Activated CD8-positive, alpha-beta T cell treated with anti-CD3 and anti-CD28 coated beads, Interleukin-2, amount 10 ng/mL, durations not matched to agents 7 days and 5 days (primary cell): ENCODE results near the gene LGALS4. TPM values are rescaled to one million over a fixed set of nuclear protein-coding genes. Genes with fewer than 3 reads are reported as not detected.

Experiments used
- ATAC-seq: fragments of 150-1000 bp; cut with Tn5 transposase; one replicate; pipeline ENCODE4 v1.10.0; 2021; ENCODE audit warnings: moderate library complexity
- CTCF ChIA-PET: fragments of 350-600 bp; sonication (Branson Sonifier 250); formaldehyde crosslinking; loops from one replicate; lab custom pipeline; 2021; ENCODE audit warnings: antibody characterized with exemption; lab: Charles Lee
- POLR2A ChIA-PET: fragments of 350-600 bp; sonication (Branson Sonifier 250); formaldehyde crosslinking; loops from one replicate; lab custom pipeline; 2021; ENCODE audit warnings: antibody characterized with exemption; lab: Charles Lee
- DNase-seq: peaks from one replicate; pipeline ENCODE4 v3.0.0-alpha.2; 2020
- H3K27ac Mint-ChIP-seq: one replicate; pipeline ENCODE4 v1.8.0; 2021; ENCODE audit warnings: mild to moderate bottlenecking, mixed read lengths
- H3K27me3 Mint-ChIP-seq: one replicate; pipeline ENCODE4 v1.8.0; 2021; ENCODE audit warnings: low read depth, mixed read lengths
- H3K36me3 Mint-ChIP-seq: one replicate; pipeline ENCODE4 v1.8.0; 2021; ENCODE audit warnings: low read depth, mixed read lengths
- H3K4me1 Mint-ChIP-seq: one replicate; pipeline ENCODE4 v1.8.0; 2021; ENCODE audit warnings: low read depth, mixed read lengths
- H3K4me3 Mint-ChIP-seq: one replicate; pipeline ENCODE4 v1.8.0; 2021; ENCODE audit warnings: mild to moderate bottlenecking, mixed read lengths
- H3K9me3 Mint-ChIP-seq: one replicate; pipeline ENCODE4 v1.8.0; 2022; ENCODE audit warnings: mixed read lengths; ENCODE audit not compliant: insufficient read depth
- total RNA-seq, 2 experiments: library from RNA; stranded (reverse); gene quantifications; one replicate each; pipeline ENCODE4 v1.2.3, GENCODE V29; 2021

The LGALS4 gene
- total RNA-seq, 2 experiments from 2014 or later = 1.6 to 1.8 TPM

DNA sequence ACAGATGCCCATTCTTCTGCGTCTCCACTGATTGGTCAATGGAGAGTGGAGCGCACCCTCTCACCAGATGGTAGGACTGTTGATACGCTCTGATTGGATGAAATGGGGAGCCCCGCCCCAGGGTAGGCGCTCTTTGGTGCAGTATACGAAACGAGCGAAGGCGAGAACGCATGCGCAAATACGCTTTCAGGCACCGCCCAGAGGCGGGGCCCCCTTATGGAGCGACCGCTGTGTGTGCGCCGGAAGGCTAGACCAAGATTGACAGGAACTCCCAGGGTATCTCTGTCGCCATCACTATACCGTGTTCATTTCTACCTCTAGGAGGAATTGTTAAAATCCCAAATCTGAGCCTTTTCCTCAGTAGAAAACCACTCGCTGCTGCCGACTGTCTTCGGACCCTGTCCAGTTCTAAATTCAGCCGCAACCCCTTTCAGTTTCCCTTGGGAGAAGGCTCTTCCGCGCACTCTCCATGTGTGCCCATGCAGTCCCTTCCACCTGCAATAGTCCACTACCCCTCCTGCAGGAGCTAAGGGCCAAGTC lies 37.8 kb upstream of the LGALS4 start:
- H3K27me3 Mint-ChIP-seq = no peaks in the 10 kb centered on the region
- peaks cover 52% of the 10 kb centered on the region for H3K4me1 Mint-ChIP-seq
- H3K9me3 Mint-ChIP-seq = no peaks in the 10 kb centered on the region
- ATAC-seq = peak; percentile 83
- ChIA-PET CTCF (interaction anchor here (0.7 to 2.9 kb wide), 7 partner anchors 13 to 81 kb away, joined by 3 to 17 read pairs (median 4); partner anchors contain the start of genes ECH1, MRPS12 and SARS2), POLR2A (interaction anchor here (1.0 to 3.0 kb wide), 7 partner anchors 8 to 28 kb away, joined by 3 to 25 read pairs (median 7); partner anchors contain the start of genes ECH1 and RINL)
- H3K4me3 Mint-ChIP-seq = peak overlapping the region; percentile 95
- peak; percentile 100 for DNase-seq
- H3K36me3 Mint-ChIP-seq = peaks cover 38% of the 10 kb centered on the region
- peak overlapping the region; percentile 100 for H3K27ac Mint-ChIP-seq

DNA sequence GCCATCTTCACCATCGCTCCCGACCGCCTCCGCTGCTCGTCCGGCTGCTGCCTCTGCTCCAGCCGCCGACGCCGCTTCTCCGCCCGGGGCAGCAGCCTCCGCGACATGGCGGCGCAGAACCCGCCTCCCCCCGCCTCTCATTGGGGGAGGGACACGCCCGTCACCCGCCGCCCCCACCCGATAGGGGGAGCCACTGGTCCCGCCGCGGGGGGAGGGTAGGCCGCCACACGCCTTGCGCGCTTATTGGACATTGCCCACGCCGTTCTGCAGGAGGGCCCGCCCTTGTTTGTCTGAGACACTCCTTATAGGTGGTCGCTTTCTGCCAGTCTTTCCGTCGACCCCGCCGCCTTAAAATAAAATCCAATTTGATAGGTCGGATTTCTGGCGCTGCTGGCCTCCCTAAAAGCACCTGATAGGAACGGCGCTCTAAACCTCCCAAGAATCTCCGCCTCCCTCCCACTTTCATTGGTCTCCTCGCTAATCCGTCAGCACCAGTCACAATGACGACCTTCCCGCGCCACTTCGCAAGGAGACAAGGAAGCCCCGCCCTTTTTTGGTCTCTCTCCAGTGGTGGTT lies 37.2 kb upstream of the LGALS4 start, which contains the start of gene HNRNPL:
Gene HNRNPL, minus strand, starts transcription at position 127 of the 576 bp plus-strand sequence. Its CDS starts 20 bp downstream, at position 107.
- POLR2A ChIA-PET = interaction anchor here (0.8 to 4.2 kb wide), 12 partner anchors 8 to 447 kb away, joined by 3 to 27 read pairs (median 6); partner anchors contain the start of genes ECH1, FAM98C, NFKBIB and RINL
- ATAC-seq = peak; percentile 73
- H3K27me3 Mint-ChIP-seq = no peaks in the 10 kb centered on the region
- peaks cover 52% of the 10 kb centered on the region for H3K4me1 Mint-ChIP-seq
- H3K4me3 Mint-ChIP-seq = peak within 1 kb of the TSS; percentile 95
- CTCF ChIA-PET = interaction anchor here (0.6 to 2.6 kb wide), 8 partner anchors 11 to 80 kb away, joined by 3 to 10 read pairs (median 4); partner anchors contain the start of genes ECH1, MRPS12 and SARS2
- peak; percentile 100 for DNase-seq
- H3K36me3 Mint-ChIP-seq = peaks cover 41% of the 10 kb centered on the region
- H3K27ac Mint-ChIP-seq = peak within 1 kb of the TSS; percentile 100
- H3K9me3 Mint-ChIP-seq = no peaks in the 10 kb centered on the region

DNA sequence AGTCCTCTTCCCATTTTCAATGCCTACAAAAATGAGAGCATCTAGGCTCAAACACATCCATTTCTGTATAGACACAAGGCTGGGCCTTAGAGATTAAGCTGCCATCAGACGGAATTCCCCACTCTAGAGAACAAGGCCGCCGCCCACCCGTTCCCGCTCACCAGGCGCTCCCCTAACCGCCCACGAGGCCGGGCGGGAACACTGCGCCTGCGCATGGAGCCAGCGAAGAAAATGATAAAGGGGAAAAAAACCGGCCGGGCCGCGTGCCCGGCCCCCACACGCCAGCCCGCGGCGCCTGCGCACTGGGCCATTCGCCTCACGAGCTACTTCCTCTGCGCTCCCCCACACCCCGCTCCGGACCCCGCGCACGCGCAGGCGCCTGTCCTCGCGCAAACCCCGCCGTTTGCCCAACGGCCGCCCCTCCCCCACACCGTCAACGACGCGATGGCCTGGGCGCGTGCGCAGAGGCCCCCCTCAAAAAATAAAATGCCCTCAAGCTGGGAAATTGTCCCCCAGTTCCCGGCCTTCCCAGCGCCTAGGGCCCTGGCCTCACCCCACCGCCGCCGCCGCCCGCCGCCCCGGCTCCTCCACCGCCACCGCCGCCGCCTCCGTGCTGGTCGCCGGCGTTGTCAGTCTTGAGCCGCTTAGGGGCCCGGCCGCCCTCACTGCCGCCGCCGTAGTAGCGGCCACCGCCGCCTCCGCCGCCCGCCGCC lies 36.6 kb upstream of the LGALS4 start:
- Mint-ChIP-seq H3K27me3 (no peaks in the 10 kb centered on the region), H3K9me3 (no peaks in the 10 kb centered on the region), H3K4me3 (peak overlapping the region; percentile 95), H3K4me1 (peaks cover 59% of the 10 kb centered on the region), H3K36me3 (peaks cover 44% of the 10 kb centered on the region), H3K27ac (peak overlapping the region; percentile 100)
- ChIA-PET POLR2A (interaction anchor here (0.5 to 4.2 kb wide), 19 partner anchors 8 to 586 kb away, joined by 3 to 27 read pairs (median 4); partner anchors contain the start of genes ECH1, FAM98C, MRPS12 and NFKBIB), CTCF (interaction anchor here (0.6 to 2.6 kb wide), 10 partner anchors 11 to 214 kb away, joined by 3 to 10 read pairs (median 4); partner anchors contain the start of genes ECH1, MRPS12 and SARS2)
- DNase-seq (peak; percentile 98), ATAC-seq (peak; percentile 29)

DNA sequence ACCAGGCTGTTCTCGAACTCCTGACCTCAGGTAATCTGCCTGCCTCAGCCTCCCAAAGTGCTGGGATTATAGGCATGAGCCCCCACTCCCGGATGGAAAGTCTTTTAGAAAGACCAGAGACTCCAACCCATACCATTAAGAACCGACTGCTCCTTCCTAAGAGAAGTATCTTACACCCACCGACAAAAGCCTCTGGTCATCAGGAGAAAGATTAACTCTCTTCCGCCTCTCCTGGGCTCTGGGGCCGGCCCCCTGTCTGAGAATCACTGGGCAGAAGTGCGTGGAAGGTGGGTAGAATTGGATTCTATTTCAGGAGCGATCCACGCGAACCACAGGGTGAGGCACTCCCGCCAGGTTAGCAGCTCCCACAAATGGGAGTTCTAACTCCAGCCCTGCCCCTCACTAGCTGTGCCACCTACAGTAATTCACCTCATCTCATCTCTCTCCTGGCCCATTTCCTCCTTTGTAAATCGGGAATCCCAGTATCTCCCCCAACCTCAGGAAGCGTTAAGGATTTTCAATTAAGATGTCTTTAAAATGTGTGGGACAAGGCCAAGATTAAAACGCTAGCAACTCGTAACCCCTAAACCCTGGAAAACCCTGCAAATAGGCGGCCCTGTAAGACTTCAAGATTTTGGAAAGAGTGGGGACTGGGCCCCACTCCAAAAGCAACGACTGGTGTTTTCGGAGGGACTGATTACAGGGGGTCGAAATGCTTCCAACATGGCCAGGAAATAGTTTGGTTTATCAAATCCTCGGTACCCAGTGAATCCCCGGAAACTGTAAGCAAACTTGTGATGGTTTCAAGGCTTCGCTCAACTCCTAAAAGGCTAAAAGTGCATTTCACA lies 35.8 kb upstream of the LGALS4 start:
- ATAC-seq (no peak), DNase-seq (no peak)
- Mint-ChIP-seq H3K27ac (peak overlapping the region; percentile 100), H3K27me3 (no peaks in the 10 kb centered on the region), H3K4me3 (peak overlapping the region; percentile 95), H3K9me3 (no peaks in the 10 kb centered on the region), H3K4me1 (peaks cover 63% of the 10 kb centered on the region), H3K36me3 (peaks cover 52% of the 10 kb centered on the region)
- ChIA-PET POLR2A (interaction anchor here (0.5 to 4.2 kb wide), 24 partner anchors 9 to 587 kb away, joined by 3 to 27 read pairs (median 4); partner anchors contain the start of genes ECH1, EIF3K, FAM98C and MRPS12), CTCF (interaction anchor here (0.8 to 2.6 kb wide), 11 partner anchors 12 to 214 kb away, joined by 3 to 10 read pairs (median 4); partner anchors contain the start of genes ECH1, MRPS12 and SARS2)

DNA sequence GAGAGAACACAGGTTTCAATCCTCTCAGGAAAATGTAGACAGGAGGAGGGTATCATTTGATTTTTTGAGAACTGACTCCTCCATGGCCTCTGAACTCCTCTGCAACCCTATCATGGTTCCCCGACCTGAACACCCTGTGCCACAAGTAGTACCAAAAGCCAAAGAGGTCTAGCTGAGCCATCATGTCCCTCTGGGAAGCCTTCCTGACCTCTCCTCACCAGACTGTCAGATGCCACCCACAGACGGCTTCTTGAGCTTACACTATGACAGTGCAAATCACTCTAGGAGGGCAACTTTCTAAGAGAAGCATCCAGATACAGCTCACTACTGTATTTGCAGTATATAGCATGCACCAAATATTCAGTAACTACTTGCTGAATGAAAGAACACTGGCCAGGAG lies 33.4 kb upstream of the LGALS4 start:
- POLR2A ChIA-PET = interaction anchor here (0.5 to 4.2 kb wide), 6 partner anchors 11 to 216 kb away, joined by 3 to 27 read pairs (median 4); partner anchors contain the start of genes ECH1 and RINL

DNA sequence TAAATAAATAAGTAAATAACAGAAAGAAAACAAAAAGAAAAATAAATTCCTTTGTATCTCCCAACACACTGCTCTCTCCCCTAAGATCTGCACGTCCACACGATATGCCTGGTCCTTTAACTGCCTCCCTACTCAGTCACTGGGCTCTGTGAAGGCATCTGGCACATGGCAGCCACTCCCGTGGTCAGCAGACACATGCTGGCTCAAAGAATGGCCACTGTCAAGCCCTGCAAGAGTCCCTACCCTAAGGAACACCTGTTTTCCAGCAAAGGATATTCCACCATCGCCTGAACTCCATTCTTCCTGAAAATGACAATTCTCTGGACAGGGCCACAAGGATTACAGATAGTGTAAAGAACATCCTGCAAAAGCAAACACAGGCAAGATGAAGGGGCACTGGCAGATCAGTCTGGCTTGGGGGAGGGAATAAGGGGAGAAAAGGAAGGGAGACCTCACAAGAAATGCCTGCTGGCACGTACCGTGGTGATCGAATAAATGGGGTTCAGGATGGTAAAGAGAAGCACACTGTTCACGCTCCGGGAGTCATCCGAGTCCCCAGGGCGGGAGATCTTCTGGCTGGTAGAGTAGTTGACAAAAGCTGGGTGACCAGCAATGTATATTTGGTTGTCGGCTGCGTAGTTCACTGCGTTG lies 32.8 kb upstream of the LGALS4 start:
- ChIA-PET POLR2A (interaction anchor here (0.6 to 4.2 kb wide), 5 partner anchors 11 to 216 kb away, joined by 3 to 27 read pairs (median 5); partner anchors contain the start of genes ECH1 and RINL), CTCF (interaction anchor here (1.1 to 1.4 kb wide), 2 partner anchors 11 to 85 kb away, joined by 3 to 5 read pairs; partner anchors contain the start of genes MRPS12 and SARS2)
- ATAC-seq (no peak), DNase-seq (no peak)
- H3K4me3 Mint-ChIP-seq = no peak overlapping the region
- H3K27me3 Mint-ChIP-seq = no peaks in the 10 kb centered on the region
- H3K9me3 Mint-ChIP-seq = no peaks in the 10 kb centered on the region
- H3K4me1 Mint-ChIP-seq = peaks cover 80% of the 10 kb centered on the region
- peak overlapping the region; percentile 78 for H3K27ac Mint-ChIP-seq
- H3K36me3 Mint-ChIP-seq = peaks cover 79% of the 10 kb centered on the region

More for the DNA sequence above, 33.4 kb upstream of the LGALS4 start:
- Mint-ChIP-seq H3K36me3 (peaks cover 73% of the 10 kb centered on the region), H3K27me3 (no peaks in the 10 kb centered on the region), H3K4me3 (no peak overlapping the region), H3K4me1 (peaks cover 80% of the 10 kb centered on the region), H3K9me3 (no peaks in the 10 kb centered on the region), H3K27ac (no peak overlapping the region)
- CTCF ChIA-PET = interaction anchor here (1.1 to 1.4 kb wide), 2 partner anchors 12 to 84 kb away, joined by 3 to 5 read pairs; partner anchors contain the start of genes MRPS12 and SARS2
- DNase-seq (no peak), ATAC-seq (no peak)

DNA sequence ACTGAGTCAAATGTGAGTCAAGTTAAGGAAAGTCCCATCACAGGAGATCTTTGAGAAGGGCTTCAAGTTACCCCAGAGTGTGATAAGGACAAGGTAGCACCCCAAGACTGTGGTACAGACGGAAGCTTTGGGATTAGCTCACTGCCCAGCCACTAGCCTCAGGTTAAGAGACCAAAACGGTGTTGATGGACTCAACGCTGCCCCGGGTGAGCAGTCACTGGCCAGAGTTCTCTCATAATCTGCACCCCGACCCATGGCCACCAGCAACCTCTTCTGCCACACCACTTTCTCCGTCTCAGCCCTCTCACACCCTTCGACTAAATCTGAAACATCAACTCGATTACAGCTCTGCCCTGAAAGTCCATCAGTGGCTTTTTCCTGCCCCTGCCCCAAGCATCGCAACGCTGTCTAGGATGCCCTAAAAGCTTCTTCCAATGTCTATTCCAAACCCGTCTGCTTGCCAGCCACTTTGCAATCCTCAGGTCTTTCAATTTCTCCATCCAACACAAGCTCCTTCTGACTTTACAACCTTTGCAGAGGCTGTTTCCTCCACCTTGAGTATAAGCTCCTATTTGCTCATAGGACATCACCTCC lies 31.4 kb upstream of the LGALS4 start:
- H3K9me3 Mint-ChIP-seq = no peaks in the 10 kb centered on the region
- H3K36me3 Mint-ChIP-seq = peaks cover 91% of the 10 kb centered on the region
- H3K27ac Mint-ChIP-seq = peak overlapping the region; percentile 90
- ATAC-seq = no peak
- no peaks in the 10 kb centered on the region for H3K27me3 Mint-ChIP-seq
- H3K4me3 Mint-ChIP-seq = no peak overlapping the region
- CTCF ChIA-PET = interaction anchor here (1.0 to 1.2 kb wide), 2 partner anchors 12 to 87 kb away, joined by 4 to 5 read pairs; partner anchors contain the start of genes ECH1, MRPS12 and SARS2
- peaks cover 90% of the 10 kb centered on the region for H3K4me1 Mint-ChIP-seq
- POLR2A ChIA-PET = interaction anchor here (0.7 to 1.3 kb wide), 3 partner anchors 9 to 33 kb away, joined by 3 to 4 read pairs (median 3); partner anchors contain the start of gene RINL
- no peak for DNase-seq

DNA sequence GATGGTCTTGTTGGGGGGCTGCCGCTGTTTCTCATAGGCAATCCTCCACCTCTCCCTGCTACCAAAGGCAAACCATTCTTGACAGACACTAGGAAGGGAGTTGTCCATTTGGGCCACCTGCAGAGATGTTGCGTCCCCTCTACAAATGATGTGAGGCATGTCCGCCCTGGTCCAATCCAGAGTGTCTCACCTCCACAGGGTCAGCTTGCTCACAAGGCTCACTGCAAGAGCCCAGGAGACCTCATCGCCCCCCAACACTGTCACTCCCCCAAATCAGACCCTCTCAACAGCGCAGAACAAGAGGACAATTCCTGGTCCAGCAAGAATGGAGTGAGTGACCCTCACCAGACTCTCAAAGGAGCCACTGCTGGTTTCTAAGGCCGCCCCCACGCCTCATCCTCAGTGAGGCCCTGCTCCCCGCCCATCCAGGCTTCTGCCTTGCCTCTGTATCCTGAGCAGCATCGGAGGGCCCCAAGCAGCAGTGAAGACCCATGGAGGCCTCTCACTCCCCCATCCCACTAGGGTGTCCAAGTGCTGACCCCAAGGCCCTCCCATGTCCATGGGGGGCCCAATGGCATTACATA lies 30.5 kb upstream of the LGALS4 start:
- Mint-ChIP-seq H3K9me3 (no peaks in the 10 kb centered on the region), H3K36me3 (peaks cover 91% of the 10 kb centered on the region), H3K27ac (peak overlapping the region; percentile 90), H3K4me1 (peaks cover 88% of the 10 kb centered on the region), H3K4me3 (peak overlapping the region; percentile 53), H3K27me3 (no peaks in the 10 kb centered on the region)
- ATAC-seq (no peak), DNase-seq (no peak)
- ChIA-PET POLR2A (interaction anchor here (1.3 kb wide), 2 partner anchors 12 to 33 kb away, joined by 3 to 9 read pairs; partner anchors contain the start of gene ECH1), CTCF (interaction anchor here (1.3 kb wide), 1 partner anchor 440 kb away, joined by 4 read pairs; the partner anchor contains the start of gene FAM98C)
